IPS-15b (cell line): ENCODE measurements around the gene C12orf60.

ENCODE experiments used
- H3K27me3 ChIP-seq: one replicate; pipeline ENCODE4 v1.6.1; 2013; ENCODE audit warnings: low read length; ENCODE audit not compliant: control insufficient read depth, insufficient read depth
- H3K36me3 ChIP-seq: one replicate; pipeline ENCODE4 v1.6.1; 2013; ENCODE audit warnings: low read length; ENCODE audit not compliant: control insufficient read depth, insufficient read depth
- H3K4me1 ChIP-seq: one replicate; pipeline ENCODE4 v1.6.1; 2013; ENCODE audit warnings: mild to moderate bottlenecking, low read length; ENCODE audit not compliant: control insufficient read depth, insufficient read depth
- H3K4me3 ChIP-seq: one replicate; pipeline ENCODE4 v1.5.1; 2013; ENCODE audit warnings: low read depth, low read length
- H3K9ac ChIP-seq: one replicate; pipeline ENCODE4 v1.6.1; 2013; ENCODE audit warnings: low read depth, mild to moderate bottlenecking, low read length
- H3K9me3 ChIP-seq: one replicate; pipeline ENCODE4 v1.6.1; 2013; ENCODE audit warnings: mild to moderate bottlenecking, low read length; ENCODE audit not compliant: control insufficient read depth, insufficient read depth

Gene C12orf60

DNA sequence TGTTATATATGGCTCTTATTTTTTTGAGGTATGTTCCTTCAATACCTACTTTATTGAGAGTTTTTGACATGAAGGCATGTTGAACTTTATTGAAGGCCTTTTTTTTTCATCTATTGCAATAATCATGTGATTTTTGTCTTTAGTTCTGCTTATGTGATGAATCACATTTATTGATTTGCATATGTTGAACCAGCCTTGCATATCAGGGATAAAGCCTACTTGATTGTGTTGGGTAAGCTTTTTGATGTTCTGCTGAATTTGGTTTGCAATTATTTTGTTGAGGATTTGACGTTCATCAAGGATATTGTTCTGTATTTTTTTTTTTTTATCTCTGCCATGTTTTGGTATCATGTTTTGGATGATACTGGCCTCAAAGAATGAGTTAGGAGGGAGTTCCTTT is 55.0 kb downstream of the C12orf60 start:
- H3K36me3 ChIP-seq, result no peaks in the 10 kb centered on the region
- no peak overlapping the region for H3K4me3 ChIP-seq
- H3K4me1 ChIP-seq, result no peaks in the 10 kb centered on the region
- H3K9me3 ChIP-seq, result no peaks in the 10 kb centered on the region
- no peak overlapping the region for H3K9ac ChIP-seq
- no peaks in the 10 kb centered on the region for H3K27me3 ChIP-seq

DNA sequence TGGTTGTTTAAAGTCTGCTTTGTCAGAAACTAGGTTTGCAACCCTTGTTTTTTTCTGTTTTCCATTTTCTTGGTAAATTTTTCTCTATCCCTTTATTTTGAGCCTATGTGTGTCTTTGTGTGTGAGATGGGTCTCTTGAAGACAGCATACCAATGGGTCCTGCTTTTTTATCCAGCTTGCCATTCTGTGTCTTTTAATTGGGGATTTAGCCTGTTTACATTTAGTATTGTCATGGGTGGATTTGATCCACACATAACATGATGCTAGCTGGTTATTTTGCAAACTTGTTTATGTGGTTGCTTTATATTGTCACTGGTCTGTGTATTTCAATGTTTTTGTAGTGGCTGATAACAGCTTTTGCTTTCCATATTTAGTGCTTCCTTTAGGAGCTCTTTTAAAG is 57.0 kb downstream of the C12orf60 start:
- no peaks in the 10 kb centered on the region for H3K4me1 ChIP-seq
- no peak overlapping the region for H3K9ac ChIP-seq
- H3K9me3 ChIP-seq, result no peaks in the 10 kb centered on the region
- H3K36me3 ChIP-seq, result no peaks in the 10 kb centered on the region
- no peaks in the 10 kb centered on the region for H3K27me3 ChIP-seq
- no peak overlapping the region for H3K4me3 ChIP-seq

DNA sequence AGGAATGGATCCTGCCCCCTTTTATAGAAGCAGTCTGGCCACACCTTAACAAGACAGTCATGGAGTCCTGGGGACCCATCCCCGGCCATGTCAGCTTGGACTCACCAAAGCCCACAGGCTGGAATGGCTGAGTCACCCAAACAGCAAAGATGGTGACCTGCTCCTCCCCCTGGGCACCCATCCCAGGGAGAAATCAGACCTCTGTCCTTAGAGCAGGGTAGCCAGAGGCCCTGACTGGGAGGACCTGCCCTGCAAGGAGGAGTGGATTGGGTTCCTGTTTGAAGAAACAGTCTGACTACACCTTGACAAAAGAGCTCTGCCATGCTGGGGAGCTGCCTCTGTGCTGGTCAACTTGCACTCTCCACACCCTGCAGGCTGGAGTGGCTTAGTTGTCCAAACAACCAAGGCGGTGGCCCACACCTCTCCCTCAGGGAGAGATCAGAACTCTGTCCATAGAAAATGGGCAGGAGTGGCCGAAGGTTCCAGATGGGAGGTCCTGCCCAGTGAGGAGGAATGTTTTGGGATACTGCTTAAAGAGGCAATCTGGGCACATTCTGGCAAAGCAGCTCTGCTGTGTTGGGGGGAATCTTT is 65.5 kb downstream of the C12orf60 start:
- no peaks in the 10 kb centered on the region for H3K36me3 ChIP-seq

DNA sequence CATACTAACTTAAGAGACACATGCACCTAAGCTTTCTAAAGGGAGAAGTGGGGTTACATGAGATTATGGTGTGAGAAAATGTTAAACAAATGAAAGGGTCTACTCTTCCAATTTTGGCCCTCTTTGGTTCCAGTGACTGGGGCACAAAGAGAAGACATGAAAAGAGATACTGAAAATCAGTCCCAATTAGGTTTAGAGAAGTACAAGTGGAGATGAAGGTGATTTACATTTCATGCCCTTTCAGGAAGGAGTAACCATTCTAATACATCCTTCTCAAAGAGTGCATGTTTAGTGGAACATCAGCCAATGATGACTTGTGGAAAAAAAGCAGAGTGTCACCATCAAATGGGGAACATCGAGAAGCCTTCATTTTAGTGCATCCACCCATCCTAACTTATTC is 67.8 kb downstream of the C12orf60 start:
- no peak overlapping the region for H3K9ac ChIP-seq

More for the DNA sequence above, 65.5 kb downstream of the C12orf60 start:
- no peak overlapping the region for H3K4me3 ChIP-seq
- no peaks in the 10 kb centered on the region for H3K4me1 ChIP-seq
- no peaks in the 10 kb centered on the region for H3K9me3 ChIP-seq
- no peak overlapping the region for H3K9ac ChIP-seq
- H3K27me3 ChIP-seq, result no peaks in the 10 kb centered on the region

DNA sequence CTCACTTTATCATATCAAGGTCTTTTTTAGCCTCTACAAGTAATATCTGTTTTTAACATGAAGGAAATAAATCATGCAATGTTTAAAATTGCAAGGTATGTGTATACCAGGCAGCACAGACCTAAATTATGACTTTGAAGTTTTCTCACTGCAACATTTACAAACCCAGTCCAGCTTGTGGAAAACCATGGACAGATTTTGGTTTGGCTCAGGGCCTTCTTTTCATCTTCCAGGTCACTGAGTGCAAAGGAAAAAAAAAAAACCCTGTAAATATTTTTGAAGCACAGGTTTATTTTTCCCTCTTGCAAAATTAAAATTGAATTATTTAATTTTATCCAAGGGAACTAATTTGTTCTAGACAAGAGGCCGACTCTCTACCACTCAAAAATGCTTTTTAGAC is 68.4 kb downstream of the C12orf60 start:
- Histone ChIP-seq H3K4me3 (no peak overlapping the region), H3K27me3 (no peaks in the 10 kb centered on the region), H3K4me1 (no peaks in the 10 kb centered on the region), H3K36me3 (no peaks in the 10 kb centered on the region), H3K9me3 (no peaks in the 10 kb centered on the region), H3K9ac (no peak overlapping the region)

More for the DNA sequence above, 67.8 kb downstream of the C12orf60 start:
- no peaks in the 10 kb centered on the region for H3K4me1 ChIP-seq
- no peaks in the 10 kb centered on the region for H3K9me3 ChIP-seq
- no peaks in the 10 kb centered on the region for H3K27me3 ChIP-seq
- no peaks in the 10 kb centered on the region for H3K36me3 ChIP-seq
- no peak overlapping the region for H3K4me3 ChIP-seq

DNA sequence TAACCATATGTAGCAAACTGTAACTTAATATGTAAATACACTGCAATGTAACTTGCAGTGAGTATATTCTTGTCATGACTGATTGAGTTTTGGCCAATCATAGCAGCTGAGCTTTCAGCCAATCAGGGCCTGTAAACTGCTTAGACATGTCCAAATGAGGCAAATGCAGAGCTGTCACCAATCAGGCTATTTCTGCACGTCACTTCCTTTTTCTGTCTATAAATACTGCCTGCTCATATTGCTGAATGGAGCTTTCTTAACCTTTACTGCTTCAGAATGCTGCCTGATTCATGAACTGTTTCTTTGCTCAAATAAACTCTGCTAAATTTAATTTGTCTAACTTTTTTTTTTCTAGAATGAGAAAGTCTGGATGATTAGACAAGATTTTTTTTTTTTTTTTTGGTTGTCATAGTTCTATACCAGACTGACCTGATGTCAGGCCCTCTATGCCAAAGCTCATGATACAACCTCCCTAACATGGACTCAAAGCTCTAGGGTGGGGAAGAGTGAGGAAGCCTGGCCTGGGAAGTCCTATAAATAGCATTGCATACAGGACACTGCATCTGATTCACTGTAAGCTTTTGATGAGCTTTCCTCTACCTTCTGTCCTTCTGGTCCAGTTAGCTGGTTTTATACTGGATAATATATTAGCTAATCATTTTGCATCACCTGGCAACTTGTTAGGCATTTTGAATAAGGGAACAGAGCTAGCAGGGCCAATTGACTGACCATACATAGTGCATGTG is 70.1 kb downstream of the C12orf60 start:
- H3K4me1 ChIP-seq, result no peaks in the 10 kb centered on the region

More for the DNA sequence above, 70.1 kb downstream of the C12orf60 start:
- no peak overlapping the region for H3K4me3 ChIP-seq
- H3K27me3 ChIP-seq, result no peaks in the 10 kb centered on the region
- no peaks in the 10 kb centered on the region for H3K9me3 ChIP-seq
- no peaks in the 10 kb centered on the region for H3K36me3 ChIP-seq
- H3K9ac ChIP-seq, result no peak overlapping the region
